Measurements from ENCODE around the gene C19orf85.

DNA sequence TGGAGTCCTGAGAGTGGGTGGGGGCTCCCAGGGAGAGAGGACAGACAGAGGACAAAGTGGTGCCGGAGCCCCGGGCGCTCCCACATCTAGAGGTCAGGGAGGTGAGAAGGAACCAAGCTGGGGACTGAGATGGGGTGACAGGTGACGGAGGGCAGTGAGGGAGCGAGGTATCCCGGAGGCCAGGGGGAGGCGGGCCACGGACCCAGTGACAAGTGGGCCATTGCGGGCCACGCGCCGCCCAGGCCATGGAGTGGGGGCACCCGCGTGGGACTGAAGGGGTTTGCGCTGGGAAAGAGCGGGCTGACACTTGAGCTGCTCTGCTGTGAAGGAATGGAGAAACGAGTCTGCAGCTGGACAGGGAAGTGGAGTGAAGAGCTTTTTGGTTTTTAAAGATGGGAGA is 14.5 kb upstream of the C19orf85 start:
- TF ChIP-seq CTCF (IDR thresholded peaks at IDR 0.05) (no peak), POLR2A (IDR thresholded peaks at IDR 0.05) (no peak)

Data from uterus (tissue), 2 donors.